Measurements from ENCODE around the gene FYN.

FYN gene

DNA sequence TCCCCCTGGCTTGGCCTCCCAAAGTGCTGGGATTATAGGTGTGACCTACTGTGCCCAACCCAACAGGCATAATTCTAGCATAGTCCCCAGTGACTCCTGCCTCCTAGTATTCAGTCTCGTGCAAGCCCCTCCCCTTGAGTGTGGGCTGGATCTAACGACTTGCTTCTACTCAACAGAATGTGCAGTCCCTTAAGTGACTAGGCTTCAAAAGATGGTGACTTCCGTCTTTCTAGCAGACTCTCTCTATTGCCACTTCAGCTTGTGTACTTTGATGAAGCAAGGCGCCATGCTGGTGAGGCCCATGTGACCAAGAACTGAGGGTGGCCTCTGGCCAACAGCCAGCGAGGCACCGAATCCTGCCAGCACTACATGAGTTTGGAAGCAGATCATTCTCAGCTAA, 157.9 kb downstream of the FYN start:
- Histone ChIP-seq H3K27ac (ENCODE audit: poor library complexity, severe bottlenecking) (no peak overlapping the region), H3K4me3 (ENCODE audit: severe bottlenecking) (no peak overlapping the region), H3K9me3 (ENCODE audit: severe bottlenecking) (no peaks in the 10 kb centered on the region), H3K27me3 (ENCODE audit: insufficient read depth, poor library complexity, severe bottlenecking) (no peaks in the 10 kb centered on the region), H3K36me3 (ENCODE audit: low read depth) (no peaks in the 10 kb centered on the region), H3K4me1 (ENCODE audit: insufficient read depth, poor library complexity, severe bottlenecking) (peaks cover under 1% of the 10 kb centered on the region)
- DNase-seq (ENCODE audit: low spot score): no peak
- no peak for TF ChIP-seq CTCF (IDR thresholded peaks at IDR 0.05; ENCODE audit: poor library complexity, severe bottlenecking)
- no peak for ATAC-seq (ENCODE audit: low read depth)

DNA sequence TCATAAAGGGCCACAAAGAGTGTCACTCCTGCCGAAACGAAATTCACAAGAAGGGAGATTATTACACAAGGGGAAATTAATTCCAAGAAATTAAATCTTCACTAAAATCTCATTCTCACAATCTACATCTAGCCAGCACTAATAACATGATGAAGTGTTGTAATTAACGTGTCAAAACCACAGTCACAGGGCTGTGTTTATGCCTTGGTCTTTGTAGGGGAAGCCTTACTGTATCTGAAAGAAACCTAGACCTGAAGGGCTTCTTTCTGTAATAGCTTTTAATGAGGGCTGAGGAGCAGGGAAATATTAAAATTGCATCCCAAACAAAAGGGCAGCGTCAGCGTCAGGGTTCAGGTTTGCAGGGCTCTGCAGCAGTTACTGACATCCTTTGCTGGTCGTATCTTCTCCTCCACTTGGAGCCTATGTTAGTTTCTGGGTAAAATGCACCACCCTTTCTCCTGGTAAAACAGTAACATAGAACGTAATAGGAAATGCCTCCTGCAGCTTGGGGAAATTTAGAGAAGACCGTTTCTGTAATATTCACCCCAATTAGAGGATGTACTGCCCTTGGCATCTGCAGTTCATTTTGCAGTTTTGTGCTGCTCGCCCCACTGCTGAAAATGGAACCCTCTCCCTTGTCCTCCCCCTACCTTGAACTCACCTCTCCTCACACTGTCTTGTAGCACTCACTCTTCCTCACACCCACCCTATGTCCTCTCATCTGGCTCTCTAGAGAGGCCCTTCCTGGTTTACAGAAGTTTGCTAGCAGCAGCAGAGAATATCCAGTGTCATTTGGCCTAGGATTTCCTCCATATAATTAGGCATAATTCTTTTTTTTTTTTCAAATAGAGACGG, 158.6 kb downstream of the FYN start:
- H3K27me3 ChIP-seq (ENCODE audit: insufficient read depth, poor library complexity, severe bottlenecking): no peaks in the 10 kb centered on the region
- TF ChIP-seq CTCF (IDR thresholded peaks at IDR 0.05; ENCODE audit: poor library complexity, severe bottlenecking): no peak
- no peak for DNase-seq (ENCODE audit: low spot score)
- no peak for ATAC-seq (ENCODE audit: low read depth)
- peaks cover 4% of the 10 kb centered on the region for H3K4me1 ChIP-seq (ENCODE audit: insufficient read depth, poor library complexity, severe bottlenecking)
- no peak overlapping the region for H3K4me3 ChIP-seq (ENCODE audit: severe bottlenecking)
- H3K27ac ChIP-seq (ENCODE audit: poor library complexity, severe bottlenecking): no peak overlapping the region
- H3K9me3 ChIP-seq (ENCODE audit: severe bottlenecking): no peaks in the 10 kb centered on the region
- no peaks in the 10 kb centered on the region for H3K36me3 ChIP-seq (ENCODE audit: low read depth)

- ATAC-seq (ENCODE audit: low read depth) (no peak), DNase-seq (ENCODE audit: low spot score) (no peak)
- H3K27ac ChIP-seq (ENCODE audit: poor library complexity, severe bottlenecking): no peak overlapping the region
- H3K27me3 ChIP-seq (ENCODE audit: insufficient read depth, poor library complexity, severe bottlenecking): no peaks in the 10 kb centered on the region
- H3K4me3 ChIP-seq (ENCODE audit: severe bottlenecking): no peak overlapping the region
- peaks cover 4% of the 10 kb centered on the region for H3K4me1 ChIP-seq (ENCODE audit: insufficient read depth, poor library complexity, severe bottlenecking)
- TF ChIP-seq CTCF (IDR thresholded peaks at IDR 0.05; ENCODE audit: poor library complexity, severe bottlenecking): no peak
- H3K36me3 ChIP-seq (ENCODE audit: low read depth): no peaks in the 10 kb centered on the region
- H3K9me3 ChIP-seq (ENCODE audit: severe bottlenecking): no peaks in the 10 kb centered on the region
Observed at GRCh38 chr6:111713811-111714210, 159.4 kb downstream of the FYN start.

DNA sequence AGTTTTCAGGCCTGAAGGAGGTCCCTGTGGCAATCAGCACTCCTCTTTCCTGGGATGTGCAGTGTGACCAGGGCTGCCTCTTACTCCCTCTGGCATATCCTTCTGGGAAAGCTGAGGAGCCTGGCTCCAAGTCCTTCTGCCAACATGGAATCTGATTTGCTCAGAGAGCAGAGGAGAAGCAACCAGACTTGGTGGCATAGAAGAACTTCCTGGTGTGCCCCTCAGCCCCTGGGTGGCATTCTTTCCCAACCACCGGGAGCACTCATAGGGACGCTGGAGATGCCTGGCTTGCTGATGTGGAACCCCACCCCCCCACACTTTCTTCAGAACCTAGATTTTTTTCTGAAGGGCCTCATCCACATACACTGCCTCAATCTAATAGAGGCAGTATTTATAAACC, 160.0 kb downstream of the FYN start:
- Histone ChIP-seq H3K36me3 (ENCODE audit: low read depth) (no peaks in the 10 kb centered on the region), H3K4me3 (ENCODE audit: severe bottlenecking) (no peak overlapping the region), H3K4me1 (ENCODE audit: insufficient read depth, poor library complexity, severe bottlenecking) (peaks cover 4% of the 10 kb centered on the region), H3K27ac (ENCODE audit: poor library complexity, severe bottlenecking) (no peak overlapping the region), H3K27me3 (ENCODE audit: insufficient read depth, poor library complexity, severe bottlenecking) (no peaks in the 10 kb centered on the region), H3K9me3 (ENCODE audit: severe bottlenecking) (no peaks in the 10 kb centered on the region)
- no peak for ATAC-seq (ENCODE audit: low read depth)
- TF ChIP-seq CTCF (IDR thresholded peaks at IDR 0.05; ENCODE audit: poor library complexity, severe bottlenecking): no peak
- no peak for DNase-seq (ENCODE audit: low spot score)

Data from RWPE2 (cell line).